ENCODE results near the gene ZKSCAN8. TPM values are rescaled to one million over a fixed set of nuclear protein-coding genes. Genes with fewer than 3 reads are reported as not detected.

Gene ZKSCAN8
- polyA plus RNA-seq, 3 donors = 0.49 to 7.9 (median 0.71) TPM

GRCh38 chr6:28136585-28137504 is 4.8 kb upstream of the ZKSCAN8 start:
- Histone ChIP-seq H3K9ac (ENCODE audit: insufficient read depth, low read length, poor library complexity, severe bottlenecking) (peak overlapping the region; percentile 85), H3K9me3 (replicated peaks in 1 of 2; ENCODE audit: control insufficient read depth in 1 of 2, insufficient read depth in 1 of 2, low read length in 2 of 2) (no peaks in the 10 kb centered on the region), H2AFZ (ENCODE audit: insufficient read depth, low read depth, low read length, poor library complexity, severe bottlenecking) (peak overlapping the region; percentile 96), H3K4me3 (replicated peaks in 1 of 3; ENCODE audit: low read depth in 2 of 3, low read length in 3 of 3) (peak overlapping the region; percentile 67 to 95 (median 92)), H3K27ac (ENCODE audit: low read depth in 1 of 2, low read length in 2 of 2) (peak overlapping the region; percentile 91 to 94), H3K27me3 (ENCODE audit: control insufficient read depth in 2 of 2, insufficient read depth in 2 of 2, low read length in 2 of 2) (no peaks in the 10 kb centered on the region), H3K4me1 (ENCODE audit: control insufficient read depth in 1 of 2, insufficient read depth in 2 of 2, low read length in 2 of 2) (peaks cover 26 to 38% of the 10 kb centered on the region in 2 donors), H3K36me3 (replicated peaks in 1 of 2; ENCODE audit: control insufficient read depth in 1 of 2, insufficient read depth in 2 of 2, low read length in 2 of 2) (peaks cover 3 to 10% of the 10 kb centered on the region in 2 donors), H3K79me2 (ENCODE audit: insufficient read depth, low read length) (peaks cover 60% of the 10 kb centered on the region), H4K20me1 (ENCODE audit: insufficient read depth, low read length) (no peaks in the 10 kb centered on the region), H3K4me2 (replicated peaks; ENCODE audit: extremely low read depth, low read length, poor library complexity, severe bottlenecking) (peak overlapping the region; percentile 93)
- Mint-ChIP-seq H3K27me3 (ENCODE audit: low read depth in 3 of 3) (peaks cover 0 to 6% (median 2%) of the 10 kb centered on the region in 3 donors), H3K4me1 (peaks cover 54% of the 10 kb centered on the region), H3K4me3 (peak overlapping the region; percentile 95 to 99), H3K36me3 (peaks cover 5 to 12% of the 10 kb centered on the region in 2 donors), H3K9me3 (no peaks in the 10 kb centered on the region), H3K27ac (peak overlapping the region; percentile 95 to 99 (median 98))
- peak; percentile 80 to 89 (median 87) for DNase-seq
- TF ChIP-seq CTCF (IDR thresholded peaks at IDR 0.05) = no peak
- WGBS (ENCODE audit: insufficient coverage) = under 1% methylated on average over 46 of the region's 58 CpGs
- intact Hi-C loops (cut with micrococcal nuclease) = loop anchor here (2.0 to 10.0 kb wide), 4 partner anchors 55 to 662 kb away; partner anchors contain the start of genes NKAPL (in 2 of the 2), ZKSCAN4 (in 2 of the 2), ZNF165 (in 2 of the 2) and ZNF184 (in 1 of the 2)

- no peaks in the 10 kb centered on the region for H3K27me3 ChIP-seq (ENCODE audit: control insufficient read depth in 2 of 2, insufficient read depth in 2 of 2, low read length in 2 of 2)
- no peak for TF ChIP-seq CTCF (IDR thresholded peaks at IDR 0.05)
- Mint-ChIP-seq H3K4me3 (peak overlapping the region; percentile 95 to 99), H3K36me3 (peaks cover 5 to 12% of the 10 kb centered on the region in 2 donors), H3K27me3 (ENCODE audit: low read depth in 3 of 3) (peaks cover 0 to 6% (median 2%) of the 10 kb centered on the region in 3 donors), H3K4me1 (peaks cover 59% of the 10 kb centered on the region), H3K27ac (peak overlapping the region; percentile 95 to 99 (median 98)), H3K9me3 (no peaks in the 10 kb centered on the region)
- peaks cover 59% of the 10 kb centered on the region for H3K79me2 ChIP-seq (ENCODE audit: insufficient read depth, low read length)
- intact Hi-C loops (cut with micrococcal nuclease) = loop anchor here (2.0 to 10.0 kb wide), 4 partner anchors 55 to 663 kb away; partner anchors contain the start of genes NKAPL (in 2 of the 2), ZKSCAN4 (in 2 of the 2), ZNF165 (in 2 of the 2) and ZNF184 (in 1 of the 2)
- peak overlapping the region; percentile 67 to 95 (median 92) for H3K4me3 ChIP-seq (replicated peaks in 1 of 3; ENCODE audit: low read depth in 2 of 3, low read length in 3 of 3)
- H3K4me2 ChIP-seq (replicated peaks; ENCODE audit: extremely low read depth, low read length, poor library complexity, severe bottlenecking) = peak overlapping the region; percentile 93
- H3K36me3 ChIP-seq (replicated peaks in 1 of 2; ENCODE audit: control insufficient read depth in 1 of 2, insufficient read depth in 2 of 2, low read length in 2 of 2) = peaks cover 3 to 8% of the 10 kb centered on the region in 2 donors
- H3K9me3 ChIP-seq (replicated peaks in 1 of 2; ENCODE audit: control insufficient read depth in 1 of 2, insufficient read depth in 1 of 2, low read length in 2 of 2) = no peaks in the 10 kb centered on the region
- H4K20me1 ChIP-seq (ENCODE audit: insufficient read depth, low read length) = no peaks in the 10 kb centered on the region
- no CpG with 5 or more reads among the region's 6 CpGs for WGBS (ENCODE audit: insufficient coverage)
- DNase-seq = peak; percentile 76 to 93 (median 82)
- peak overlapping the region; percentile 96 for H2AFZ ChIP-seq (ENCODE audit: insufficient read depth, low read depth, low read length, poor library complexity, severe bottlenecking)
- H3K27ac ChIP-seq (ENCODE audit: low read depth in 1 of 2, low read length in 2 of 2) = peak overlapping the region; percentile 91 to 94
- H3K4me1 ChIP-seq (ENCODE audit: control insufficient read depth in 1 of 2, insufficient read depth in 2 of 2, low read length in 2 of 2) = peaks cover 30 to 45% of the 10 kb centered on the region in 2 donors
- peak overlapping the region; percentile 85 for H3K9ac ChIP-seq (ENCODE audit: insufficient read depth, low read length, poor library complexity, severe bottlenecking)
Observed at GRCh38 chr6:28137505-28137981, 4.1 kb upstream of the ZKSCAN8 start.

Data from CD14-positive monocyte (primary cell).